Measurements from ENCODE around the gene PKLR. TPM values are rescaled to one million over a fixed set of nuclear protein-coding genes. Genes with fewer than 3 reads are reported as not detected.

The PKLR gene
- total and polyA plus RNA-seq, 8 donors, result 0.07 to 0.21 (median 0.14) TPM; not detected in 4

DNA sequence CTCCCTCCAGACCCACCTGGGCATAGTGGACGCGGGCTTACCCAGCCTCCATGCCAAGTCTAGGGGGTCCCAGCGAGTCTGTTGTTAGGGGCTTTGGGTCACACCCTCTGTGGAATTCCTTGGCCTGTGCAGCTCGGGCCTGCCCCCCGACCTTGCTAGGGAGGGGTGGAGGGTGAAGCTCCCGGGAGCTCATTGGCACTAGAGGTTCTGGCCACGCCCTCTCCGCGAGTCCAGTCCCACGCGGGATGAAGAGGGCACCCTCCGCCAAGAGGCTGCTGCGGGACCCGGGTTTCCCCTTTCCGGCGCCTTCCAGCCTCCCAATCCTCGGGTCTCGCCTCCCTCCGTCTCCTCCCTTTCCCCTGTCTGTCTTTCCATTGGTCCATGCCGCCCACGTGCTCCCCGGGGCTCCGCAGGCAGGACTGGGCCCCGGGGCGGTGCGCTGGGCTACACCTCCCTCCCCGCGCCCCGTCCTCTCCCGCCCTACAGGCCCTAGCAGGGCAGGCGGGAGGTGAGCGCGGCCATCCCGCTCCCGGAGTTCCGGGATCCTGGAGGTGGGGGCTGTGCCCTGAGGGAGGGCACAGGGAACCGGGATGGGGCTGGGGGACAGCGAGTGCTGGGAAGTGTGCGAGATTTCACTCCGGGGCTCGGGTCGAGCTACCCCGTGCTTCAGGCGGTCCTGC is 22.9 kb upstream of the PKLR start:
- Histone ChIP-seq H3K4me1 (peaks cover 11 to 53% of the 10 kb centered on the region in 2 donors), H3K36me3 (peaks cover 0 to 37% of the 10 kb centered on the region in 2 donors), H3K27me3 (no peaks in the 10 kb centered on the region), H3K4me3 (peak overlapping the region; percentile 68 to 94), H3K9me3 (no peaks in the 10 kb centered on the region), H3K27ac (peak overlapping the region; percentile 92 to 97)
- ATAC-seq (peak; percentile 88), DNase-seq (peak; percentile 91 to 99 (median 97))
- intact Hi-C loops (cut with DNase I), result loop anchor here in 1 of 2 donors (5.0 kb wide), 1 partner anchor 47 kb away; the partner anchor contains the start of gene HCN3
- TF ChIP-seq, protein P1, sequence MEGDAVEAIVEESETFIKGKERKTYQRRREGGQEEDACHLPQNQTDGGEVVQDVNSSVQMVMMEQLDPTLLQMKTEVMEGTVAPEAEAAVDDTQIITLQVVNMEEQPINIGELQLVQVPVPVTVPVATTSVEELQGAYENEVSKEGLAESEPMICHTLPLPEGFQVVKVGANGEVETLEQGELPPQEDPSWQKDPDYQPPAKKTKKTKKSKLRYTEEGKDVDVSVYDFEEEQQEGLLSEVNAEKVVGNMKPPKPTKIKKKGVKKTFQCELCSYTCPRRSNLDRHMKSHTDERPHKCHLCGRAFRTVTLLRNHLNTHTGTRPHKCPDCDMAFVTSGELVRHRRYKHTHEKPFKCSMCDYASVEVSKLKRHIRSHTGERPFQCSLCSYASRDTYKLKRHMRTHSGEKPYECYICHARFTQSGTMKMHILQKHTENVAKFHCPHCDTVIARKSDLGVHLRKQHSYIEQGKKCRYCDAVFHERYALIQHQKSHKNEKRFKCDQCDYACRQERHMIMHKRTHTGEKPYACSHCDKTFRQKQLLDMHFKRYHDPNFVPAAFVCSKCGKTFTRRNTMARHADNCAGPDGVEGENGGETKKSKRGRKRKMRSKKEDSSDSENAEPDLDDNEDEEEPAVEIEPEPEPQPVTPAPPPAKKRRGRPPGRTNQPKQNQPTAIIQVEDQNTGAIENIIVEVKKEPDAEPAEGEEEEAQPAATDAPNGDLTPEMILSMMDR (IDR thresholded peaks at IDR 0.05), result no peak

DNA sequence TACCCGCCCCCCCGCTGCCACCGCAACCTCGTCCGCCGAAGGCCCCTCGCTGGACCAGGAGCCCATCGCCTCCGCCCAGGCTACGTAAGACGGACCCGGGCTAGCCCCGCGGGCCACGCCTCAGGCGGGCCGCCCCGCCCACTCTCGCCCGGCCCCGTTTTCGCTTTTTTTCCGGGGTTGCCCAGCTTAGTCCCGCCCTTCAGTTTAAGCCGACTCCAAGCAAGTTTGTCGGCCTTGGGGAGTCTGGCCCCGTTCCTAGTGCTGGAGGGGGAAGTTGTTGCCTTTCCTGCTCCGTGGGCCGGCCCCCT is 22.4 kb upstream of the PKLR start:
- Histone ChIP-seq H3K4me1 (peaks cover 11 to 58% of the 10 kb centered on the region in 2 donors), H3K27ac (peak overlapping the region; percentile 92 to 97), H3K4me3 (peak overlapping the region; percentile 68 to 94), H3K27me3 (no peaks in the 10 kb centered on the region), H3K36me3 (peaks cover 0 to 37% of the 10 kb centered on the region in 2 donors), H3K9me3 (no peaks in the 10 kb centered on the region)
- ATAC-seq, result peak; percentile 81
- TF ChIP-seq, protein P1 (IDR thresholded peaks at IDR 0.05), result no peak
- intact Hi-C loops (cut with DNase I), result loop anchor here in 1 of 2 donors (5.0 kb wide), 1 partner anchor 46 kb away; the partner anchor contains the start of gene HCN3
- peak; percentile 90 to 97 (median 93) for DNase-seq

DNA sequence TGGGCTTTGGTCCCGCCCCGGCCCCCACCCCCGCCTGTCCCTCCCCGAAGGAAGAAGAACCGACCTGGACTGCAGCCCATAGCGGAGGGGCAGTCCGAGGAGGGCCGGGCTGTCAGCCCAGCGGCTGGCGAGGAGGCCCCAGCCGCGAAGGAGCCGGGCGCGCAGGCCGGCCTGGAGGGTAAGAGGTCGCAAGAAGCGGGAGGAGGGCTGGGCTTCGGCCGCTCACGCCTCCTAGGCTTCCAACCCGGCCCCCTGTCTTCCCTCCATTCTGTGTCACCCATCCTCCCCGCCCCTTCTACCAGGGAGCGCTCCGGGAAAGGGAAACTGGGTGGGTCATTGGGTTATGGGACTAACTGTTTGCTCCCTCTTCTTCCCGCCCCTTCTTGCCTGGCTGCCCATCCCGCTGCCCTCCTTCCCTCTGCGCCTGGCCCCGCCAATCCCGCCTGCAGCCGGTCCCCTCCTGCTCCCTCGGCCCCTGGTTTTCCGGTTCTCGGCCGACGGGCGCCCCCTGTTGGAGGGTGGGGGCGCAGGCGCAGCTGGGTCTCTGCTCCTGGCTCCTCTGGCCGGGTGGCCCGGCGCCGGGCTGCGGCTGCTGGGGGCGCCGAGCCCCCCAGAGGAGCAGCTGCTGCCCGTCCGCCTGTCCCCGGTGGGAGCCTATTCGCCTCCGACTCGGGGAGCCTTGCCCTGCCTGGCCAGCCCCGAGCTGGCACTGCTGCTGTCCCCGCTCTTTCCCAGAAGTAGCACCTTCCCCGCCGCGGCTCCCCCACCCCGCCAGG is 21.9 kb upstream of the PKLR start:
- peaks cover 11 to 58% of the 10 kb centered on the region in 2 donors for H3K4me1 ChIP-seq
- H3K36me3 ChIP-seq, result peaks cover 0 to 37% of the 10 kb centered on the region in 2 donors
- peak overlapping the region; percentile 68 to 94 for H3K4me3 ChIP-seq
- TF ChIP-seq, protein P1 (IDR thresholded peaks at IDR 0.05), result peak; percentile 96 to 98
- ATAC-seq (peak; percentile 70), DNase-seq (peak; percentile 89 to 98 (median 92))
- intact Hi-C loops (cut with DNase I), result loop anchor here in 1 of 2 donors (5.0 kb wide), 1 partner anchor 46 kb away; the partner anchor contains the start of gene HCN3
- peak overlapping the region; percentile 92 to 97 for H3K27ac ChIP-seq
- no peaks in the 10 kb centered on the region for H3K27me3 ChIP-seq
- H3K9me3 ChIP-seq, result no peaks in the 10 kb centered on the region

DNA sequence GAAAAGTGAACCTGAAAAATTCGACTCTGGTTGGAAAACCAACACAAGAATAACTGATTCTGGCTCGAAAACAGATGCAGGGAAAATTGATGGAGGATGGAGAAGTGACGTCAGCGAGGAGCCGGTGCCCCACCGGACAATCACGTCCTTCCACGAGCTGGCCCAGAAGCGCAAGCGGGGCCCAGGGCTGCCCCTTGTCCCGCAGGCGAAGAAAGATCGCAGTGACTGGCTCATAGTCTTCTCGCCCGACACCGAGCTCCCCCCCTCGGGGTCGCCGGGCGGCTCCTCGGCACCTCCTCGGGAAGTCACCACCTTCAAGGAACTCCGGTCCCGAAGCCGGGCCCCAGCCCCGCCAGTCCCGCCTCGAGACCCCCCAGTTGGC is 21.3 kb upstream of the PKLR start:
- no peaks in the 10 kb centered on the region for H3K9me3 ChIP-seq
- H3K27ac ChIP-seq, result peak overlapping the region; percentile 92 to 97
- TF ChIP-seq, protein P1 (IDR thresholded peaks at IDR 0.05), result no peak
- peaks cover 11 to 58% of the 10 kb centered on the region in 2 donors for H3K4me1 ChIP-seq
- intact Hi-C loops (cut with DNase I), result loop anchor here in 1 of 2 donors (5.0 kb wide), 1 partner anchor 45 kb away; the partner anchor contains the start of gene HCN3
- no peaks in the 10 kb centered on the region for H3K27me3 ChIP-seq
- DNase-seq, result peak in 2 of 4 donors; percentile 40 to 84
- ATAC-seq, result no peak
- peak overlapping the region; percentile 68 to 94 for H3K4me3 ChIP-seq
- H3K36me3 ChIP-seq, result peaks cover 0 to 34% of the 10 kb centered on the region in 2 donors
